ENCODE data around the gene NBAS.

- TF ChIP-seq, protein P1, sequence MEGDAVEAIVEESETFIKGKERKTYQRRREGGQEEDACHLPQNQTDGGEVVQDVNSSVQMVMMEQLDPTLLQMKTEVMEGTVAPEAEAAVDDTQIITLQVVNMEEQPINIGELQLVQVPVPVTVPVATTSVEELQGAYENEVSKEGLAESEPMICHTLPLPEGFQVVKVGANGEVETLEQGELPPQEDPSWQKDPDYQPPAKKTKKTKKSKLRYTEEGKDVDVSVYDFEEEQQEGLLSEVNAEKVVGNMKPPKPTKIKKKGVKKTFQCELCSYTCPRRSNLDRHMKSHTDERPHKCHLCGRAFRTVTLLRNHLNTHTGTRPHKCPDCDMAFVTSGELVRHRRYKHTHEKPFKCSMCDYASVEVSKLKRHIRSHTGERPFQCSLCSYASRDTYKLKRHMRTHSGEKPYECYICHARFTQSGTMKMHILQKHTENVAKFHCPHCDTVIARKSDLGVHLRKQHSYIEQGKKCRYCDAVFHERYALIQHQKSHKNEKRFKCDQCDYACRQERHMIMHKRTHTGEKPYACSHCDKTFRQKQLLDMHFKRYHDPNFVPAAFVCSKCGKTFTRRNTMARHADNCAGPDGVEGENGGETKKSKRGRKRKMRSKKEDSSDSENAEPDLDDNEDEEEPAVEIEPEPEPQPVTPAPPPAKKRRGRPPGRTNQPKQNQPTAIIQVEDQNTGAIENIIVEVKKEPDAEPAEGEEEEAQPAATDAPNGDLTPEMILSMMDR (IDR thresholded peaks at IDR 0.05), result no peak
- TF ChIP-seq POLR2A (IDR thresholded peaks at IDR 0.05) (no peak), POLR2AphosphoS5 (IDR thresholded peaks at IDR 0.05) (no peak), EP300 (IDR thresholded peaks at IDR 0.05) (no peak)
Measured at GRCh38 chr2:15450808-15451207, 110.3 kb downstream of the NBAS start.
